ENCODE measurements around the gene CCDC141.
A peak's percentile ranks its signal among the peaks of the same experiment; 100 is the strongest.

Gene CCDC141

DNA sequence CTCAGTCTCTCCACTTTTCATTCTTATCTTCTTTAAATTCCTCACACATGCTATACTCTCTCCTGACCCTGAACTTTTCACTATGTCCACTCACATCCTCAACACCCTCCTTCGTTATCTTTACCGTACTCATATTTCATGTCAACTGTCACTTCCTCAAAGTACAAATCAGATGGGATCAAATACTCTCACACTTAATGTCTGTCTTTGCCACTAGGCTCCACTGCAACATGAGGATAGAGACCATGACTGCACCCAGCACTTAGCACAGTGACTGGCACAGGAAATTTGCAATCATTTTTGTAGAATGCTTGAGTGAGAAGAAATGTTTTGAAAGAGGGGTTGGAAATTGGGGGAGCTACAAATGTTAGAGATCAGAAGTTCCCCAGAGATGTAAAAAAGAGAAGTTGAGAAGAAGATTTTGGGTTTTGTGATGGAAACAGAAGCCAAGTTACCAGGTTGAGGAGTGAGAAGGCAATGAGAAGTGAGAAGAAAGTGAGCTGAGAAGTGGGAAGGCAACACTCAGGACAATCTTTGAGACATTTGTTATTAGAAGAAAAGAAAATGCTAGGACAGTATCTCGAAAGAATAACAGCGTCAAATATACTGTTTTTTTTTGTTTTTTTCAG, 87.0 kb downstream of the CCDC141 start:
- no peak for DNase-seq

DNA sequence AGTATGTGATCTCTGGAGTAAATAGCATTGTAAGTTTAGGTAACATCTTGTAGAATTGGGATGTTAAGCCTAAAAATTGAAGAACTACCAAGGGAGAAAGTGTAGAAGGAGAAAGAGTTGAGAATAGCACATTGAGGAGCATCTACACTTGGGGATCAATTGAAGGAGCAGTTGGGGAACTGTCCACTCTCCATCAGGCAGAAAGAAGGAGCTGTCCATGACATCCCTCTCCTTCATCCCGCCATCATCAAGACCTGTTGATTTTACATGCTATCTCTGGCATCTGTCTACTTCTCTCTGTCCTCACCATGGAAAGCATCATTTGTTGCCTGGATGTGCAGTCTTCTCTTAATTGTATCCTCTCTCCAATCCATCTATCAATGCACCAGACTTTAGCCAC, 87.8 kb downstream of the CCDC141 start:
- no peak for DNase-seq

DNA sequence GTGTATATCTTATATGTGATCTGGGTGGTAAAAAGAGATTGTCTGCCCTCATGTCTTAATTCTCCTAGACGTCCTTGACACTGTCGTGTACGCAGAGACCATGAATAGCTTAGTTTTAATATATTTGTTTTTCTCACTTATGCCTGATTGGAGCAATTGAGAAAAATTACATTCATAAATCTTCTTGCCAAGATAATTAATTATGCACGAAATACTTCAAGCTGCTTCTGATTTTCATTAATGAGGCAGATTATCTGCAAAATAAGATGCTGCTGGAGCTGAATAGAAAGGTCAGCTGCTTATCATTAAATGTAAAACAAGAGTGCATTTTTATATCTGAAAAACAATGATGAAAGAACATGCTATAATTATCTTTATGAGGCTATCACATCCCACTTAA, 95.9 kb downstream of the CCDC141 start:
- no peak for DNase-seq

DNA sequence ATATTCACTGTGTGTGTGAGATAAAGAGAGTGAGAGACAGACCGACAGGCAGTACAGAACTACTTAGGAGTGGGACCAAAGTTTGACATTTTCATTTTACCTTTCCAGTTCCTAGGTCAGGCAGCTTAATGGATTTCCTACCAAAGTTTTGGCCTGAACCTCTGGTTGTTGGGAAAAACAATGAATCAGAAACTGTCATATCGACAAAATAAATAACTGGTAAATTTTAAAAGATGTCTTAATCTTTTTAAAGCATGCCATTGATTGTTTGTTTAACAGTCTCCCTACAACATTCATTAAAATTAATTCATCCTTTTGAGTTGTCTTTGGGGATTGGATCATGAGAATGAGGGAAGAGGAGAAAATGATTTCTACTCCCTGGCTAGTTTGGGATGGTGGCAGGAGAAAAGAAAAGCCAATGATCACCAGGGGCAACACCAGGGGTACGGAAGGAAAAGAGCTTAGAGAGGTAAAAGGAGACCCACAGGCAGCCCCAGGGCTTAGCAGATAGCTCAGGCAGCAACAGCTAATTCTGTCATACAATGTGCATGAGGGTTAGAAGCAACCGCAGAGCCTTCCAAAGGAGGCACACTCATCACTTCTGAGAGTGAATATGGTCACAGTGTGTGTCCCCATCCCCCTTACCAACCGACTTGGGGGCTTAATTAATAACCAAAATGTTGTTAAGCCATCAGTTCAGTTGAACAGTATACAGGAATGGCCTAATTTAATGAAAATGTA, 98.5 kb downstream of the CCDC141 start:
- DNase-seq = no peak

DNA sequence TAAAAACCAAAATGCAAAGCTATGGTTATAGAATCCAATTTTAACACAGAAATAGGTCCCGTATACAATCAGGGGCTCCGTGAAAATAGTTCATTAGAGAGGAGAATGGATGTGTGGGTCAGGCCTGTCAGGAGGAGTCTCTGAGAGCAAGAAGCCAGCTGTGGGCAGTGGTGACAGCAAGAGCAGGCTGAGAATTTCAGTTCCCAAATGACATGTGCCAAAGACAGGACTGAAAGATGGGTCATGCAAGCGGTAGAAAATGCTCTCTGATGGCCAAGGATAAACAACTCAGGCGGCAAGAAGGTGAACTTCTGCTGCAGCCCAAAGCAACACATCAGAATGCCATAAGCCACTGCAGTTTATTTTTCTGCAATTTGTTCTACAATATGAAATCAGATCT, 100.4 kb downstream of the CCDC141 start:
- no peak for DNase-seq

DNA sequence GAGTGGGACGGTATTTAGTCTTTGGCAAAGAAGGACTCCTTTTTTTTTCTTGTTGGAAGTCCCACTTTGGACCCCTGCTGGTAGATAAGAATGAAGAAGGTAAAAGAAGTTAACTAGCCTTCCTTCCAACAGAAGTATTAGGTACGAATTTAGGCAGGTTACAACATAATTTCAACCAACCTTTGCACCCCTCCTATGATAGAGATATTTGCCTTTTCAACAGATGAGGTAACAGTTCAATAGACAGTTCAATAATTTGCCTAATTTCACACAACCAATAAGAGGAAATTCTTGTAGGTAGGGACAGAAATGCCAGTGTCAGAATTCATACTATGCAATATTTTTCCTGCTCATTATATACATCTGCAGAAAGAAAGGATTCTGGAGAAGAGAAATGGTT, 100.8 kb downstream of the CCDC141 start:
- no peak for DNase-seq

DNA sequence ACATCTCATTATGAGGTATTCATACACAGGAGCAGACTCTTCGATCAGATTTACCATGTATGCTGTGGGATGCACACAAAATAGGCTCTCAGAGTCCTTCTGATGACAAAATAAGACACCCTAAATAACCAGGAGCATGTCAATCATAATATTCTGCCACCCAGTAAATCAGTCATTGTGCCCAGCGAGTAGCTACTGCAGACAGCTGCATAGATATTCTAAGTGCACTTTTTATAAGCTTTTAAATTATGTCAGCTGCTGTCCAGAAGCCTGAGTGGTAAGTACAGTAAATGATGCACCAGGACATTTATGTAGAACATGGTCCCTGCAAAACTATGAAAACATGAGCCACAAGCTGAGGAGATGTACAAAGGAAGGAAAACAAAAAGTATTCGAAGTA, 102.9 kb downstream of the CCDC141 start:
- no peak for DNase-seq

DNA sequence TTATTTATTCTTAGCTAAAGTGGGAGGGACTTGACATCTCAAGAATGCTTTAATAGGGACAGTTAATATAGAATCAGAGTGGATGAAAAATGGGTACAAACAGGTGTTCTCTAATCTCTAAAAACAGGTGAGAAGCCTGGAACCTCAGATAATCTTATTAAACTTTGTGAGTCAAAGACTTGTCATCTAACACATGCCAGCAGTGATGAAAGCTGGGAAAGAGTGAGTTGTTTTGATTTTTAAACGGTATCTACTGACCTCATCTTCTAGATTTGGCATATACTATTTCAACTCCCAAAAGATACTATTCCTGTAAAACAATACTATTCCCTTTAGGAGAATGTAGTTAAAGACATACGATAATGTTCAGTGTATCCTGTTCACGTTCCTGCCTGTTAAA, 103.4 kb downstream of the CCDC141 start:
- no peak for DNase-seq

DNA sequence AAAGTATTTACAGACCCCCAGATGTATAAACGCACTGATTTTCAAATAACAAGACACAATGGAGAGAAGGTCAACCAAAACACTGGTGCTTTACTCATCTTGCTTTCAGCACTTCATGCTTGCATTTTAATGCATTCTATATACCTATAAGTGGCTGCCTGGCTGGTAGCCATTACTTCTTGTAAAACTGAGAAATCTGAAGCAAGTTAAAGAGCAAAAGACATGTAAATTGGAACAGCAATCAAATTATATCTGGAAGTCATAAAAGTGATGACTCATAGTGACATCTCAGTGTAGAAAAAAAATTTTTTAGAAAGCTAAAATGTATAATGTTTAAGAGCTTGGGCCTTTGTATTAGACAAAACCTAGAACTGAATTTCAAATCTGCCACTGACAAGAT, 106.2 kb downstream of the CCDC141 start:
- DNase-seq = no peak

DNA sequence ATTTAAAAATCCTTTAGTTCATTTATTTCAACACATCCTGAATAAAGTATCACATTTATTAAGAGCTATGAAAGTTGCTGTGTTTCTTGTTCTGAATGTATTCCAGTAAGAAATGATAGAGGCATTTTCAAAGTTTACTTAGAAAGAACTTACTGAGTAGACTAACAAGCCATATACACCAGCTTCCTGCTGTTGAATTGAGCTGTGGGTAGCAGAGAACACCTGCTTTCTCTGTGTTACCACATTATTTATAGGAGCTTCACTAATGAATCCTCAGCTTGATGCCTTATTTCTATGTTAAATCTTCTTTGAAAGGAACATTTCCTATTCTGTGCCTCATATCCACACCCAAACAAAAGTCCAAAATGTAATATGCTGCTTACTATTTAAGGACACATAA, 115.4 kb downstream of the CCDC141 start:
- DNase-seq = no peak

DNA sequence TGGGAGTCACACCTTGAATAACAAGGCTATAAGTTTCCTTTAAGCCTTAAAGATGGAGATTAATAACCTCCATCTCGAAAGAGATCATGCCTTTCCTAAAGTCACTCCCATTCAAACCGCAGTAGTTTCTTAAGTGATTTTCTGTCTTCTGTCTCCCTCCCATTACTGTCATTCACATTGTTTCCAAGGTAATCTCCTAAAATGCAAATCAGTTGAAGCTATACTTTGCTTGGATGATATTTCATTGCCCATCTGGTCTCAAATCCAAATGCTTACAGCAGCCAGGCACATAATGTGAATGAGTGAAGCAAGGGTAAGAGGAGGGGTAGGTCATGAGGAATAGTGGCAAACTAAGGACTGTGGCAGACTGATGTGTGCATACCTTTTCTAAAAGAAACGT, 116.4 kb downstream of the CCDC141 start:
- no peak for DNase-seq

DNA sequence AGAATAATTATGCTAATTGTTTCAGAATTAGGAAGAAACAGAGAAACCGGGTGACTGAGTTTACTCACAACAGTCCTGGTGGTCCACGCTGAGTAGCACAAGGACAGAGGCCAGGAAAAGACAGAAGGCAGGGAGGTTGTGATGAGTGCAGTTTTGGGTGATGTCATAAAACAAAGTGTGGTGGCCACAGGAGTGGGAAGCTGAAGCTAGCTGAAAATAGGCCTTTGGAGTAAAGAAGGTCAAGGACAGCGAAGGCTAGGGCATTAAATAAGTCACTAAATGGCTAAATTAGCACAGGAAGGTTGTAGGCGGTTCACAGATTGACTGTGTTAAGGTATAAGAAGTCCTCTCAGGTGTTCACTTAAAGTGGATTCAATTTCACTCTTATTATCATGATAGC, 121.9 kb downstream of the CCDC141 start:
- DNase-seq = no peak

DNA sequence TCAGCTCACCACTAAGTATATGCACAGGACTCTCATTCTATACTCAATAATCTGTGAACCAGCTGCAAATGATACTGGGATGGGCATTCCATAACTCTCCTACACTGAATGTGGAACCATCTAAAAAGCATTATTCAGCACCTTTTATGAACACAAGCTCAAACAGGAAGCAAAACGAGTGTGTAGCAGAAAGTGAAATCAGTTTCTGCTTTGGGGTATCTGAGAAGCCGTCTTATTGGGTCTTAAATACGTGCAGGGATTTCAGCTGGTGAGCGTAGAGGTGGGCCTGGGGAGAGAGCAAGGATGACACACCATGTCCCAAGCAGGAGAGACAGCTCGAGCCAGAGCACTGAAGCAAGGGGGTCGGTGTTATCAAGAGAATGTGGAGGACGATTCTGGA, 122.8 kb downstream of the CCDC141 start:
- no peak for DNase-seq

DNA sequence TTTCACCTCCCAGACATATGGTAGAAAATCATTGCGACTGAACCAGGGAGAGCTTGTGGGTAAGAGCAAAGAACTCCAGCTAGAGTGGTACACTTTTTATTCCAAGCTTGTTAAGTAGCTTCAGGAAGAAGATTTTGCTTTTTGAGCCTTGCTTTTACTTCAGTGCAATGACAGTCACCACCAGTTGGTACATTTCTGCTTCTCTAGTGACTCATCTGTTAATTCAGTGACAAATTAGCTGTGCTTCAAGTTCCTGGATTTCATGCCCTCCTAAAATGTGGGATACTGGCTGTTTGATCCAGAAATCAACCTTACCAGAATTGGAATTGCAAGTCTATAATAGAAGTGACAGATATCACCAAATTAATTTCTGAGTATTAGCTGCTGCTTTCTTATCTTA, 125.1 kb downstream of the CCDC141 start:
- DNase-seq = no peak

DNA sequence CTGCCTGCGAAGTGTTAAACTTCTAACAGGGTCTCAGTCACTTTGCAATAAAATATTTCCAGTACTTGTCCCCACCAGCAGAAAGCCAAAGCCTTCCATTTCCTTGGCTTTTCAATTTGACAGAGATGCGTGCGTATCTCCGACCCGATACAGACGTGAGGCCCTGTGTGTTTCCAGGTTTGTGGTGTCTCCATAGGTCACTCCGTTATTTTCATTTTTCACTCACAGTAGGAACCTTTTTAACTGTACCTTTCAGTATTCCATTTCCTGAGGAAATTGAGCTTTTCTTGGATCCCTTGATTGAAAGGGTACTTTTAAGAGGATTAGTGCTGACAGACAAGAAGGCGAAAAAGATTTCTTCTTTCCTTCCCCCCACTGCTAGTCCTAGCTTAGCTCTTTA, 126.4 kb downstream of the CCDC141 start:
- no peak for DNase-seq

DNA sequence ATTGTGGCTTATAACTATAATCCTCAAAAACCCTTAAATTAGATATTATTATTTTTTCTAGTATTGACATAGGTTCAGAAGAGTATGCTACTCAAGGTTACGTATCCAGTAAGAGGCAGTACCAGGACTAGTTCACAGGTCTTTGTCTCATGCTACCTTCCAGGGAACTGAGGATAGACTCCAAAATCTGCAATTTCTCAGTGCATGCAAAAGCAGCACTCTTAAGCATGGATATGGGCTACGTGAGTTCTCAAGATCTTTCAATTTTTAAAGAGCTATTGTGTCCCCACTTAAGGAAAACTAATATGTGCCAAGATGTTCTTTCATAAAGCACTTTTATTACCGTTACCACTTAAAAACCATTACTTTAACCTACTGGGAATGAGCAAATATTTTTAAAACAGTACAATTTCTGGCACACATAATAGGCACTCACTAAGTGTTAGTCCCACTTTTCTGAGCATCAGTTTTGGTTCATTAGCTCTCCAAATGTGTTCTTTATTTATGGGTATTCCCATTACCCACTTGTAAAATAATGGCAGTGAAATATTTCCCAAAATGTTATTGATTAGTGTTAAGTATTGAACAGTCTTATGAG, 128.9 kb downstream of the CCDC141 start:
- DNase-seq = no peak

DNA sequence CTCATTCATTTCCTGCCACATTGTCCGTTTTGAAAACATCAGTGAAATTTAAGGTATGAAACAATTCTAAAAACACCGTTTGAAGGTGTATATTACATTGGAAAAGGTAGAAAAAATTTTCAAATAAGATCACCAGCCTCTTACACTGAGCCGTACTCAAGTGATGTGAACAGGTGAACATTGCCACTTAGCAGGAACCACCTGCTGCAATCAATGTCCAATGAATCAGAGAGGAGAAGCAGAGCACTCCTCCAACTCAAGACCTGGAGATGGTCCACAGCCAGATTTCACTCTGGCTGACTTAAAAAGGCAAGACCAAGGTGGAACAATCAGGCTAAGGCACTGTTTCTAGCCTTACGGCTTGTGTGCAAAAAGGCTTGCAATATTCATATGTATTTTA, 132.4 kb downstream of the CCDC141 start:
- DNase-seq = no peak

DNA sequence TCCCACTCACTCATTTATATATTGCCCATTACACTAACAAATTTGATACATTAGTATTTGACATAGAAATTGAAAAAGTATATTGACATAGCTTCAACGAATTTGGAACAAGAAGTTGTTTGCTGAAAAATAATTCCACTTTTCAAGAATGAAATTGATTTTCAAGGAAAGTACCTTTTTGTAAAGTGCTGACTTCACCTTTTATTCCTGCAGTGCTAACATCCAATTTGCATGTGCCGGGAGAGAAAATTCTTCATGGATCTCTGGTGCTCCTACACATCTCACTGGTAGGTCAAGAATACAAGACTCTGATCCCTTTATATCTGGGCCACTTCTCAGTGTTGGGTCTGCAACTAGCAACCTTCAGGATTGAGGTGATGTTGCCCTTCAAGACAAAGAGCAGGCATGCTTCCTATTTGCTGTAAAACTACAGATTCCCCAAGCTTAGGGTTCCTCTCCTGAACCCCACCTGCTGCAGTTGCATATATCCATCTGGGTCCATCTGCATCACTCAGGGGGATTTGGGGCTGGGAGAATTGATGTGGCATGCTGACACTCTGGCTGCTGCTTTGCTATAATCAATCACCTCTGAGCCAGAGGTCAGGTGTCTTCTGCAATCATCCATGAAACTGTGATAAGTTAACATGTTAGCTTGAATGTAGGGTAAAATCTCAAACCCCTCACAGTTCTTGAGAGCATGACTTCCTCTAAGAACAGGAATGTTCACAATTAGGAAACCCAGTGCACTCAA, 134.3 kb downstream of the CCDC141 start:
- no peak for DNase-seq

DNA sequence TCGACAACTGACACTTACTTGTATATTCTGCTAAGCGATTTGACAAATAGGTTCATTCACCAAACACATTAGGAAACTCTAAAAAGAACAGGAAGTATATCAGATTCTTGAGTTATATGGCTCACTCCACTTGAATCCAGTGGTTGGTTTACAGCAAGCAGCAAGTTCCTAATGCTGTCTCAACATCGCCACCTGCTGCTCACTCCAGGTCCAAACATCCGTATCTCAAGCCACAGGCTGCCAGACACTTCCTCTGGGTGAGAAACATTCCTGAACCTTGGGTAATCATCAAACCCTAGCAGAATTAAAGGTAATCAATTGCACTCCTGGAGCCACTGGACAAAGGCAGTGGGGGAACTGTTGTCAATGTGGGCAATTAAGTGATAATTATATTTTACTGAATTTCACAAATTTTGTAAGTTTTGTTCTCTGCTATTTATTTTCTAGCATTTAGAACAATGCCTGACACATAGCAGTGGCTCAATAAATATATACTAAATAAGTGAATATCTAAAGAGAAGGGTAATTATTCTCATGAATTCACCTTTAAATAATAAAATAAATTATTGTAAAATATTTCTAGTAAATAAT, 135.6 kb downstream of the CCDC141 start:
- DNase-seq = peak in 10 of 14 donors; percentile 1 to 46 (median 30)

DNA sequence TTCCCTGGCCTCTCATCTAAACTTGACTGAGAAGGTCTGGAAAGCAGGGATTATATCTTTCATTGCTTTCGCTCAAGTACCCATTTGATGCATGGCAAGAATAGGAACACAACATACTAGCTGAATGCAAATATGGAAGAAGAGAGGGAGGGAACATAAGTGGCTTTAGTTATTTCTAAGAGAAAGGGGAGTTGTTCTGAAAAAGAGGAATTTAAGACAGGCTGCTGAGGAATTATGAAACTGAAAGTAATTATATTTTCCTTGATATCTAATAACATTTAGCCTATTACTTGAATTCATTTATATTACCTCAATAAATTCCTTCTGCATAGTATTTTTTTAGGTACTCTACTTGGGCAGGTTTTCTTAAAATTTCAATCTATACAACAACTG, 136.9 kb downstream of the CCDC141 start:
- DNase-seq = no peak

DNA sequence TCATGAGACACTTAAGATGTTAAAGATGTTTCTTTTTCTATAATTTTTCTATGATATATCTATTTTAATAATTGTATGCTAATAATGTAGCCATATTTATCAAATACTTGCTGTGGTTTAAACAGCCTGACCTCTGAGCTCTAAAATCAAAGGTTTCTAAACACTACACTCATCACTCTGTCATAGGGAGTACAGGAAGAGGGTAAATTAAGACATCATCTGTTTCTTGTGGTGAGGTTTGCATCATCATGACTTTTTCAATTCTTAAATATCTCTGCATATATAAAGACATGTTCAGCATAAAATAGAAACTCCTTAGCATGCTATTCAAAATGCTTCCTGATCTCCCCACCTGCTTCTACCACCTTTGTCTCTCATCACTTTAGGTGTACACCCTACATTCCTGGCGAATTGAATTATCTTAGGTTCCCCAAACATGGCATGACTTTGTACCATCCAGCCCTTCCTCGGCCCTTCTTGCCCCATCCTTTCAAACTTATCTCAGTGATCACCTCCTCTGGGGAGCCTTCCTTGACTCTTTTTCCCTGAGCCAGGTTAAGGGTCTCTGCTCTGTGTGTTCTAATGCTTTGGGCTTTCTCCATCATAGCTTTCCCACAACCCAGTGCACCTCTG, 137.4 kb downstream of the CCDC141 start:
- no peak for DNase-seq

DNA sequence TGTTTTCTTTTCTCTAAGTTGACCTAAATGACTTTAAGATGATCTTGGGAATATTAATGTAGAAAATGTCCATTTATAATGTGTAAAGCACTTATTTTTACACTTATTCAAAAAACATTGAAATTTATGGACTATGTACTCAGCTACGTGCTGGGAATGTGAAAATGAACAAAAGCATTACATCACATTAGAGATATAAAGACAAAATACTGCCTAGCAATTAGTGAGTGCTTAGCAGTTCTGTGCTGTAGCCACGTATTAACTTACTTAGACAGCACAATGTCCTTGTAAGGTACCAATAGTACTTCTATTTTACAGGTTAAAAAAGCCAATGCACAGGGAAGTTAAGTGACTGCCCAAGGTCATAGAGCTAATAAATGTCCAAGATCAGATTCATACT, 138.9 kb downstream of the CCDC141 start:
- no peak for DNase-seq

DNA sequence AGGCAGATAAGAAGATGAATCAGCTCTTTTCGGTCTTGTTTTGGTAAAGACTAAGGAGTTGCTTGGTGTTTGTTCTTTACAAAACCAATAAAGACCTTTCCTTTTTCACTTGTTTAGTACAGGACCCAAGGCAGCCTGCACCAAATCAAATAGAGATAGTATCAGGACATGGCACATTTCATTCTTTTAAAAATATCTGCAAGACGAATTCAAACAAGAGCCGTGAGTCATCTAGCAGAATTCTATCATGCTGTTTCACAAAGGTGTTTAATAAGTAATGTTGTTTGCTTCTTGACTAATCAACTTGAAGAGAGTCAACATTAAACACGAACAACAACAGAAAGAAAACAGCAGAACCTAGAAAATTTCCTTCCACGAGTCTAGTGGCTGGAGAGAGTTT, 139.9 kb downstream of the CCDC141 start:
- DNase-seq = no peak

Measured in C1 segment of cervical spinal cord (tissue), 14 donors.